Panc1 (cell line): ENCODE data around the gene DAND5. TPM values are rescaled to one million over a fixed set of nuclear protein-coding genes. Genes with fewer than 3 reads are reported as not detected.
A peak's percentile ranks its signal among the peaks of the same experiment; 100 is the strongest.
"Not testable (repeated sequence)": the region's sequence is repeated elsewhere in the genome, so short reads cannot be mapped to it uniquely, and the experiment has no call there.

Source experiments
- ATAC-seq: fragments of 200-7000 bp; cut with Tn5 transposase; 2 replicates; pipeline ENCODE4 v1.9.1; 2020; ENCODE audit warnings: mild to moderate bottlenecking, moderate library complexity
- BruUV-seq: library from RNA; stranded (reverse); fragments of 400-500 nt; replicated peaks from 2 replicates; lab custom pipeline; 2021; lab: Mats Ljungman, UMichigan
- CTCF ChIA-PET: fragments of 300-600 bp; sonication (Branson Sonifier 250); formaldehyde crosslinking; loops from one replicate; lab custom pipeline; 2022; ENCODE audit warnings: antibody characterized with exemption; lab: Charles Lee
- POLR2A ChIA-PET: fragments of 300-600 bp; sonication (Branson Sonifier 250); formaldehyde crosslinking; loops from one replicate; lab custom pipeline; 2022; ENCODE audit warnings: antibody characterized with exemption; lab: Charles Lee
- DNase-seq: peaks from one replicate; pipeline ENCODE4 v3.0.0-alpha.2; 2010; ENCODE audit warnings: low read depth, low spot score
- H3K27ac ChIP-seq: 2 replicates; pipeline ENCODE4 v1.5.1; 2011; ENCODE audit warnings: mild to moderate bottlenecking, low read length, inconsistent platforms
- H3K27me3 ChIP-seq: fragments of 200-500 bp; sonication (Bioruptor generic); 2 replicates; pipeline ENCODE4 v1.6.0; 2014; ENCODE audit warnings: low read length, inconsistent platforms; ENCODE audit not compliant: control insufficient read depth, insufficient read depth
- H3K36me3 ChIP-seq: fragments of 200-500 bp; sonication (Bioruptor generic); 2 replicates; pipeline ENCODE4 v1.5.1; 2014; ENCODE audit warnings: inconsistent platforms, mild to moderate bottlenecking, low read length, moderate library complexity; ENCODE audit not compliant: control insufficient read depth, insufficient read depth
- H3K4me1 ChIP-seq: 2 replicates; pipeline ENCODE4 v1.5.1; 2011; ENCODE audit warnings: inconsistent platforms, mild to moderate bottlenecking, low read length, moderate library complexity; ENCODE audit not compliant: control insufficient read depth, insufficient read depth
- H3K4me3 ChIP-seq, 2 experiments: 2 replicates each; pipeline ENCODE4 v1.5.1; 2011 to 2012; ENCODE audit warnings: low read depth in 2 of 2, low read length in 2 of 2, mild to moderate bottlenecking in 2 of 2, inconsistent platforms in 1 of 2, moderate library complexity in 1 of 2
- H3K9me3 ChIP-seq: fragments of 200-500 bp; sonication (Bioruptor generic); 2 replicates; pipeline ENCODE4 v1.5.1; 2014; ENCODE audit warnings: low read depth, mild to moderate bottlenecking, inconsistent platforms, low read length, moderate library complexity; ENCODE audit not compliant: control insufficient read depth, insufficient read depth
- CTCF ChIP-seq: fragments of 450-650 bp; IDR thresholded peaks from 2 replicates; pipeline ENCODE4 v1.5.1; 2017; ENCODE audit warnings: mild to moderate bottlenecking
- POLR2AphosphoS5 ChIP-seq: IDR thresholded peaks from 2 replicates; pipeline ENCODE4 v1.6.1; 2012; ENCODE audit warnings: mild to moderate bottlenecking, low read depth, low read length, moderate library complexity
- REST ChIP-seq, 2 experiments: IDR thresholded peaks; 2 replicates each; pipeline ENCODE4 v1.6.1; 2011 to 2012; ENCODE audit warnings: low read depth in 2 of 2, control low read depth in 1 of 2, low read length in 1 of 2, mild to moderate bottlenecking in 1 of 2, moderate library complexity in 1 of 2; ENCODE audit not compliant: insufficient read depth in 1 of 2
- SIN3A ChIP-seq: IDR thresholded peaks from 2 replicates; pipeline ENCODE4 v1.6.1; 2012; ENCODE audit warnings: low read depth, mild to moderate bottlenecking, low read length, moderate library complexity, borderline replicate concordance; ENCODE audit not compliant: insufficient read depth
- TCF7L2 ChIP-seq: IDR thresholded peaks from 2 replicates; pipeline ENCODE4 v1.6.1; 2011; ENCODE audit warnings: mild to moderate bottlenecking, low read depth, low read length, inconsistent platforms
- in situ Hi-C: cut with HindIII; loops from 2 replicates; pipeline ENCODE4 v1.10.0; 2016; ENCODE audit warnings: low sequenced_read_pairs, low pct_unique_long_range_greater_than_20kb
- intact Hi-C: fragments of 100-400 bp; cut with micrococcal nuclease; formaldehyde crosslinking; loops from one replicate; pipeline ENCODE4 v1.10.0; 2022; ENCODE audit not compliant: unreplicated experiment
- total RNA-seq: library from RNA; stranded (reverse); gene quantifications from one replicate; pipeline ENCODE4 v1.2.1, GENCODE V29; 2021; ENCODE audit not compliant: unreplicated experiment

The DAND5 gene
- total RNA-seq, 1 experiment from 2014 or later, result 0.54 TPM

GRCh38 chr19:12948612-12949362, 20.6 kb upstream of the DAND5 start:
- ATAC-seq (no peak), DNase-seq (no peak)
- in situ Hi-C loops (no loop called here), intact Hi-C loops (no loop called here)
- no peak overlapping the region for H3K27ac ChIP-seq
- no peak overlapping the region for H3K4me3 ChIP-seq
- CTCF ChIA-PET, result no interaction called here
- no peaks in the 10 kb centered on the region for H3K27me3 ChIP-seq
- POLR2A ChIA-PET, result no interaction called here
- TF ChIP-seq REST (IDR thresholded peaks at IDR 0.05; ENCODE audit: insufficient read depth in 1 of 2, low read depth in 2 of 2, low read length in 1 of 2) (no peak), POLR2AphosphoS5 (no peak), SIN3A (no peak), TCF7L2 (no peak), CTCF (no peak)
- no TSS peak for BruUV-seq
- H3K9me3 ChIP-seq, result no peaks in the 10 kb centered on the region
- H3K4me1 ChIP-seq, result peaks cover 25% of the 10 kb centered on the region
- peaks cover 13% of the 10 kb centered on the region for H3K36me3 ChIP-seq

GRCh38 chr19:12949363-12950283, 19.8 kb upstream of the DAND5 start:
- ATAC-seq (no peak), DNase-seq (no peak)
- in situ Hi-C loops (no loop called here), intact Hi-C loops (no loop called here)
- Histone ChIP-seq H3K9me3 (no peaks in the 10 kb centered on the region), H3K27ac (no peak overlapping the region), H3K27me3 (no peaks in the 10 kb centered on the region), H3K4me1 (peaks cover 33% of the 10 kb centered on the region), H3K4me3 (no peak overlapping the region), H3K36me3 (peaks cover 13% of the 10 kb centered on the region)
- CTCF ChIA-PET, result no interaction called here
- POLR2A ChIA-PET, result interaction anchor here (0.5 kb wide), 1 partner anchor 9 kb away, joined by 3 read pairs; no protein-coding TSS in a partner anchor
- BruUV-seq, result no TSS peak
- TF ChIP-seq TCF7L2, result no peak
- TF ChIP-seq POLR2AphosphoS5, result 0 out of 2 replicates have a peak, but pooled peaks have one; percentile 25
- TF ChIP-seq SIN3A, result no peak
- no peak for TF ChIP-seq REST (IDR thresholded peaks at IDR 0.05; ENCODE audit: insufficient read depth in 1 of 2, low read depth in 2 of 2, low read length in 1 of 2)
- TF ChIP-seq CTCF, result no peak

- H3K27ac ChIP-seq, intact Hi-C loops, H3K27me3 ChIP-seq, POLR2A ChIA-PET, BruUV-seq, H3K4me3 ChIP-seq, CTCF ChIA-PET, in situ Hi-C loops, ATAC-seq, H3K9me3 ChIP-seq, DNase-seq: not testable (repeated sequence)
- Histone ChIP-seq H3K36me3 (peaks cover 12% of the 10 kb centered on the region), H3K4me1 (peaks cover 36% of the 10 kb centered on the region)
Observed at GRCh38 chr19:12952050-12952449, 17.3 kb upstream of the DAND5 start.
